Iris pigment epithelial cell (primary cell): ENCODE data around the gene ITGA1.
"Not testable (repeated sequence)": the region's sequence is repeated elsewhere in the genome, so short reads cannot be mapped to it uniquely, and the experiment has no call there.

Experiments
- DNase-seq: peaks from one replicate; pipeline ENCODE4 v3.0.0-alpha.2; 2011; ENCODE audit warnings: low read depth

Gene ITGA1

DNA sequence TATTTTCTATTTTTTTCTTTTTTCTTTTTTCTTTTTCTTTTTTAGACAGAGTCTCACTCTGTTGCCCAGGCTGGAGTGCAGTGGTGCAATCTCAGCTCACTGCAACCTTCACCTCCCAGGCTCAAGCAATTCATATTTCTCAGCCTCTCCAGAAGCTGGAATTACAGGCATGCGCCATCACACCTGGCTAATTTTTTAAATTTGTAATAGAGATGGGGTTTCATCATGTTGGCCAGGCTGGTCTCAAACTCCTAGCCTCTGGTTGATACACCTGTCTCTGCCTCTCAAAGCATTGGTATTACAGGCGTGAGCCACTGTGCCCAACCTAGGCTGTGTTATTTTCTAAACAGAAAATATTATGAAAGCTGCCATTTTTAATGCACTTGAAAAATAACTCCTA lies 78.3 kb downstream of the ITGA1 start:
- DNase-seq: not testable (repeated sequence)

- peak; percentile 79 for DNase-seq
These were observed 80.1 kb downstream of the ITGA1 start for GRCh38 chr5:52867809-52868208.

- no peak for DNase-seq
These were observed 80.7 kb downstream of the ITGA1 start for GRCh38 chr5:52868417-52868816.

DNA sequence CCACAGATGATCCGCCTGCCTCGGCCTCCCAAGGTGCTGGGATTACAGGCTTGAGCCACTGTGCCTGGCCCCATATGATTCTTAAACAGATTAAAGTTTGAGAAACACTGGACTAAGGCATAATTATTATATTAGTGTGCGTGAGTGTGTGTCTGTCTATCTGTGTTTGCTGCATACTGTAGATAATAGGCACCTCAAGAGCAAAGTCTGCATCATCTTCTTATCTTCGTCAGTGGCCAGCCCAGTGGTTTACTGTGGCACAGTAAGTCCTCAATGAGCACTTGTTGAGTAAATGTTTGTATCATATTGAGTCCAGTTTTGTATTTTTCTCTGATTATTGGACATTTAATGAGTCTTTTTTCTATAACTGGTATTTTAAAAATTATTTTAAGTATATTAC lies 81.7 kb downstream of the ITGA1 start:
- DNase-seq: no peak

GRCh38 chr5:52870448-52870847 lies 82.7 kb downstream of the ITGA1 start:
- peak; percentile 81 for DNase-seq

- DNase-seq: no peak
These were observed 88.1 kb downstream of the ITGA1 start for GRCh38 chr5:52875827-52876226.

DNA sequence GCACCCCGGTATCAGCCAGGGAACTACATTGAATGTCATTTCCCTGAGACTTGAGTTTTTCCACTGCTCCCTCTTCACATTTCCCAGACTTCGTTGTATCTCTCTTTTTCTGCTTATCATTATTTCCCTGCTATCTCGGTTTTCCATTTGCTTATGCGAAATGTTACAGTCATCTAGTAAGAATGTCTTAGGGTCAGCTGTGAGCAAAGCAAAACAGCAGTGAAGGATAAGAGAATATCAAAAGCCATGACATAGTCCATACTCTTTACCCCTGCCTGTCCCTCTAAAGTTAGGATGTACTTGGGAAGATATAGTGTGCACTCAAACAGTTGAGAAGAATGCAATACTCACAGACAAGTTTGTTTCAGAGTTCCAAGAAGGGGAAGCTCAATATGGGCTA lies 88.7 kb downstream of the ITGA1 start:
- DNase-seq: peak; percentile 78

GRCh38 chr5:52878656-52879055 lies 90.9 kb downstream of the ITGA1 start:
- DNase-seq: peak; percentile 77

- DNase-seq: no peak
These were observed 92.8 kb downstream of the ITGA1 start for GRCh38 chr5:52880541-52880940.

- no peak for DNase-seq
These were observed 93.8 kb downstream of the ITGA1 start for GRCh38 chr5:52881468-52881867.

GRCh38 chr5:52883110-52883509 lies 95.4 kb downstream of the ITGA1 start:
- DNase-seq: no peak

GRCh38 chr5:52884453-52884852 lies 96.7 kb downstream of the ITGA1 start:
- DNase-seq: no peak

GRCh38 chr5:52885614-52886013 lies 97.9 kb downstream of the ITGA1 start:
- DNase-seq: no peak

DNA sequence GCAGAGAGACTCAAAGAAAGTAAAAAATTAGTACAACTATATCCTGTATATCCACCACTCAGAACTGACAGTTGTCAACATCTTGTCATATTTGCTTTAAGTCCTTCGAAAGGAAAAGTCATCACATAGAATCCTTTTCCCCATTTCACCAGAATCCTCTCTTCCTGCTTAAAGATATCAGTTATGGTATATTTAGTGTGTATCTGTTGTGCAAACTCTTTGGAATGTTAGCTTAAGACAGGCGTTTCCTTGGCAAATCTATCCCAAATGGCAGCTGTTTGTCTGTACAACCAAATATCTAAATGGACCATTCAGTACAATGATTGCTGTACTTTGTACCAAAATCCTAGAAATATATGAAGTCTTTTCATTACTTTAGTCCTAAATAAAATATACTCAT lies 98.5 kb downstream of the ITGA1 start:
- DNase-seq: no peak

- no peak for DNase-seq
These were observed 99.3 kb downstream of the ITGA1 start for GRCh38 chr5:52887066-52887465.

- DNase-seq: no peak
These were observed 100.6 kb downstream of the ITGA1 start for GRCh38 chr5:52888363-52888762.

DNA sequence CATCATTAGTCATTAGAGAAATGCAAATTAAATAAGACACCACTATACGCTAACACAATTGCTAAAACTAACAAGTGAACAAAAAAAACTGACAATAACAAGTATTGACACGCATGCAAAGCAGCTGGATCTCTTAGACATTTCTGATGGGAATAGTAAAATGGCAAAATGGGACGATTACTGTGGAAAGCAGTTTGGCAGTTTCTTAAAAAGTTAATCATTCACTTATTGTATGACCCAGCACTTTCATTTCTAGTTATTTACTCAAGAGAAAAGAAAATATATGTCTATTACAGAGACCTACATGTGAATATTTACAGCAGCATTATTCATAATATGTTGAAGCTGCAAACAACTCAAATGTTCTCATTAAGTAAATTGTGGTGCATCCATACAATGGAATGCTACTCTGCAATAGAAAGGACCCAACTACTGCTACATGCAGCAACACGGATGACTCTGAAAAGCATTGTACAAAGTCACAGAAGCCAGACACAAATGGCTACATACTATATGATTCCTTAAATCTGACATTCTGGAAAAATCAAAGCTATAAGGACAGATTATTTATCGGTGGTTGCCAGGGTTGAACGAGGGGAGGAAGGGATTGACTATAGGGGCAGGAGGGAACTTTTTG lies 104.6 kb downstream of the ITGA1 start:
- DNase-seq: no peak

GRCh38 chr5:52893105-52893504 lies 105.4 kb downstream of the ITGA1 start:
- peak; percentile 86 for DNase-seq

GRCh38 chr5:52893863-52894262 lies 106.1 kb downstream of the ITGA1 start:
- no peak for DNase-seq

- DNase-seq: no peak
These were observed 106.7 kb downstream of the ITGA1 start for GRCh38 chr5:52894451-52894850.

DNA sequence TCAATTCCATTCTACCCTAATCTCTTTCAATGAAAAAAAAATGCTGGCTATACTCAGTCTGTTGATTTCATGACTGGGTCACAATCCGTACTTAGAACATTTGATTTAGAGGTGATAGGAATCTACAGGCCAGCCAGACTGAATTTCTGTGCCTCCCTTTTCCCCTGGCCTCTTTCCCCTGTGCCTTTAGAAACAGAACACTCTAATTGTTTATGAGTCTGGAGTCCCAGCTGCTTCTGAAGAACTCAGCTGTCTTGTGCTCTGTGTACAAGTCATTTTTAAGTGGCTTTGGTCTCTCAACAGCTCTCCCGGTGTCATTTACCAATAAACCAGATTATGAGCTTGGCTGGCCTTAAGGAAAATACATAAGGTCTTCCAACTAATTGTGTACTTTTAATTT lies 107.4 kb downstream of the ITGA1 start:
- no peak for DNase-seq

- no peak for DNase-seq
These were observed 108.1 kb downstream of the ITGA1 start for GRCh38 chr5:52895572-52896413.

- no peak for DNase-seq
These were observed 109.0 kb downstream of the ITGA1 start for GRCh38 chr5:52896534-52897237.
